HL-60 (cell line): ENCODE data around the gene PLP1.

Experiments
- DNase-seq, 2 experiments: peaks; one replicate each; pipeline ENCODE4 v3.0.0-alpha.2; 2010 to 2020; ENCODE audit warnings: low read depth in 1 of 2, low spot score in 1 of 2
- H3K27ac ChIP-seq: fragments of 250-450 bp; sonication (Bioruptor Pico); replicated peaks from 2 replicates; pipeline ENCODE4 v1.5.1; 2020; ENCODE audit warnings: mild to moderate bottlenecking, moderate library complexity
- H3K27me3 ChIP-seq: fragments of 250-450 bp; sonication (Bioruptor Pico); 2 replicates; pipeline ENCODE4 v1.5.1; 2021; ENCODE audit warnings: mild to moderate bottlenecking, moderate library complexity; ENCODE audit not compliant: insufficient read depth, poor library complexity, severe bottlenecking
- H3K4me3 ChIP-seq: replicated peaks from 2 replicates; pipeline ENCODE4 v1.5.1; 2011; ENCODE audit warnings: mild to moderate bottlenecking, control low read depth, low read length; ENCODE audit not compliant: insufficient read depth
- CTCF ChIP-seq: IDR thresholded peaks from one replicate; pipeline ENCODE4 v1.5.1; 2011; ENCODE audit warnings: low read length, control low read depth, inconsistent platforms; ENCODE audit not compliant: insufficient read depth
- GABPA ChIP-seq: IDR thresholded peaks from 2 replicates; pipeline ENCODE4 v1.6.1; 2012; ENCODE audit warnings: low read depth
- POLR2AphosphoS5 ChIP-seq: IDR thresholded peaks from 2 replicates; pipeline ENCODE4 v1.6.1; 2012; ENCODE audit warnings: low read depth
- REST ChIP-seq: IDR thresholded peaks from 2 replicates; pipeline ENCODE4 v1.6.1; 2012; ENCODE audit warnings: low read depth; ENCODE audit not compliant: insufficient replicate concordance
- SPI1 ChIP-seq: IDR thresholded peaks from 2 replicates; pipeline ENCODE4 v1.6.1; 2012; ENCODE audit warnings: low read depth, mild to moderate bottlenecking, borderline replicate concordance

The PLP1 gene

GRCh38 chrX:103794119-103794518 lies 17.5 kb downstream of the PLP1 start:
- TF ChIP-seq REST (no peak), SPI1 (no peak), POLR2AphosphoS5 (no peak)
- no peak for DNase-seq
- Histone ChIP-seq H3K27ac (no peak overlapping the region), H3K4me3 (no peak overlapping the region), H3K27me3 (no peaks in the 10 kb centered on the region)

DNA sequence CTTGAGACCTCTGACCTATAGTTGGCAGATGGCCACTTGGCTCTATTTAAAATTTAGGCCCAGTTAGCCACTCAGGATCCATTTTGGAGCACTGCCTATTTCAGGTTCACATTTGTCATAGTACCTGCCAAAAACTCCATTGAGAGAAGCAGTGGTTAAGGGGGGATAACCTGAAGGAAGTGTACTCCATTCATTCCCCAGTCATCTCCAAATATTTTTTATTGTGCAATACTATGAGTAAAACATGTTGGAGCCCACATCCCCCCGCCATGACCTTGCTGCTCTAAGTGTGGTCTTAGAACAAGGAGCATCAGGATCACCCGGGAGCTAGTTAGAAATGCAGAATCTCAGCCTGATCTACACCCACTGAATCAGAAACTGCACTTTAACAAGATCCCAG lies 21.1 kb downstream of the PLP1 start:
- TF ChIP-seq SPI1, result no peak
- TF ChIP-seq GABPA, result no peak
- TF ChIP-seq POLR2AphosphoS5, result no peak
- TF ChIP-seq REST, result no peak
- TF ChIP-seq CTCF, result no peak
- no peaks in the 10 kb centered on the region for H3K27me3 ChIP-seq
- H3K4me3 ChIP-seq, result no peak overlapping the region
- no peak for DNase-seq
- no peak overlapping the region for H3K27ac ChIP-seq

DNA sequence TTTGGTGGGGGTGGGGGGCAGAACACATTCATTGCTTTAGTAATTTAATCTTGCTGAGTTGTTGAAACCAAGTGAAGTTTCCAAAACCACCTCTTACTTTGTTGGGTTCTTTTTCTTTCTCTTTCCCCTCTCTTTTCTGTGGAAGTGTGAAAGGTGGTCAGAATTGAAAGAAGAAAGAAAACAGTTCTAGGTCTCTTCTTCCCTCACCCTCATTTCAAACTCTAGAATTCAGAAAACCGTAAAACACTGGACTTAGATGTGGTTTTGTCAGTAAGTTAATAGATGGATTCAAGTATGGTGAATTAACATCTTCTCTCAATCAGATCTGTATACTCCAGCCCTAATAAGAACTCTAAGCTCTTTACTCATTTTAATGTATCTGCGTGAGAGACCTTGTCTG lies 23.7 kb downstream of the PLP1 start:
- Histone ChIP-seq H3K4me3 (no peak overlapping the region), H3K27me3 (peaks cover 5% of the 10 kb centered on the region), H3K27ac (no peak overlapping the region)
- no peak for DNase-seq
- TF ChIP-seq REST, result no peak

DNA sequence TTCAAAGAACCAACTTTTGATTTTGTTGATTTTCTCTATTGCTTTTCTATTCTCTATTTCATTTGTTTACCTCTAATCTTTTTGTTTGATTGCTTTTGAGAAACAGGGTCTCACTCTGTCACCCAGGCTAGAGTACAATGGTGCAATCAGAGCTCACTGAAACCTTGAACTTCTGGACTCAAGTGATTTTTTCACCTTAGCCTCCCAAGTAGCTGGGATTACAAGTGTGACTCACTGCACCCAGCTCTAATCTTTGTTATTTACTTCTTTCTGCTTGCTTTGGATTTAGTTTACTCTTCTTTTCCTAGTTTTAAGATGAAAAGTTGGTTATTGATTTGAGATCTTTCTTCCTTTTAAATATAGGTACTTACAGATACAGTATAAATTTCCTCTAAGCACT lies 29.2 kb downstream of the PLP1 start:
- peaks cover 5% of the 10 kb centered on the region for H3K27me3 ChIP-seq
- TF ChIP-seq REST (no peak), POLR2AphosphoS5 (no peak), GABPA (no peak), CTCF (no peak), SPI1 (no peak)
- DNase-seq, result no peak
- no peak overlapping the region for H3K4me3 ChIP-seq
- H3K27ac ChIP-seq, result no peak overlapping the region
